LNCAP (cell line): ENCODE results near the gene MC1R.

Experiments
- TF ChIP-seq, protein P1 (sequence below): fragments of 450-650 bp; IDR thresholded peaks from 2 replicates; pipeline ENCODE4 v1.5.1; 2017; ENCODE audit warnings: mild to moderate bottlenecking

The MC1R gene

DNA sequence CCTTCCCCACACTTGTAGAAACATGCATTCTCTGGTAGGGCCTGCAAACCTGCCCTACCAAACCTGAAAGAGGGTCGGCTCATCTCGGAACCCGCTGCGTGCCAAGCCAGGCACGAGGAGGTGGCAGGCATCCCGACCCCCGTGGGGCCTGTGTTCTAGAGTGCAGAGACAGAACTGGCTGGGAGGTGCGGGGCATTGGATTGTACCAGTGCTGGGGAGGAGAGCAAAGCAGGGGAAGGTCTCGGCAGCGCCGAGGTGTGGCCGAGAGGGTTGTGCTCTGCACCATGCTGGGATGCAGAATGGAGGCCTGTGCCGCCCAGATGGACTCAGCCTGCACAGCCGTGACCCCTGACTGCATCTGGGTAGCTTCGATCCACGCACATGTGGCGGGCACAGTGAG lies 17.8 kb upstream of the MC1R start:
- TF ChIP-seq, protein P1, sequence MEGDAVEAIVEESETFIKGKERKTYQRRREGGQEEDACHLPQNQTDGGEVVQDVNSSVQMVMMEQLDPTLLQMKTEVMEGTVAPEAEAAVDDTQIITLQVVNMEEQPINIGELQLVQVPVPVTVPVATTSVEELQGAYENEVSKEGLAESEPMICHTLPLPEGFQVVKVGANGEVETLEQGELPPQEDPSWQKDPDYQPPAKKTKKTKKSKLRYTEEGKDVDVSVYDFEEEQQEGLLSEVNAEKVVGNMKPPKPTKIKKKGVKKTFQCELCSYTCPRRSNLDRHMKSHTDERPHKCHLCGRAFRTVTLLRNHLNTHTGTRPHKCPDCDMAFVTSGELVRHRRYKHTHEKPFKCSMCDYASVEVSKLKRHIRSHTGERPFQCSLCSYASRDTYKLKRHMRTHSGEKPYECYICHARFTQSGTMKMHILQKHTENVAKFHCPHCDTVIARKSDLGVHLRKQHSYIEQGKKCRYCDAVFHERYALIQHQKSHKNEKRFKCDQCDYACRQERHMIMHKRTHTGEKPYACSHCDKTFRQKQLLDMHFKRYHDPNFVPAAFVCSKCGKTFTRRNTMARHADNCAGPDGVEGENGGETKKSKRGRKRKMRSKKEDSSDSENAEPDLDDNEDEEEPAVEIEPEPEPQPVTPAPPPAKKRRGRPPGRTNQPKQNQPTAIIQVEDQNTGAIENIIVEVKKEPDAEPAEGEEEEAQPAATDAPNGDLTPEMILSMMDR, result no peak

DNA sequence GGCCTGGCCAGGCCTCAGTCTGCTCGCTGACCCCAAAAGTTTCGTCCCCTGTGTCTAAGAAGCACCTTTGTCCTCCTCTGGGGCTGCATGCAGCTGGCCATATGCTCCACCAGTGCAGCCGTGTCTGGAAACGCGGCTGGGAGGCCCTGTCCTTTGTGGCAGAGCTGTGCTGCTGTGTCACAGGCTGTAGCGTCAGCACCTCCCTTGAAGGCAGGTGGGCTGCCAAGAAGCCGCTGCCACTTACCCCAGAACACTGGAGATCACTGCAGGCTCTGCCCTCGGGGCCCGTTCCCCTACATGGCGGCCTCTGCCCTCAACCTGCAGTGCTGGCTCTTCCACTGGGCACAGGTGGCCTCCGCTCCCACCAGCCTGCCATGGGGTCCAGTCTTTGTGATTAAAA lies 15.7 kb upstream of the MC1R start:
- TF ChIP-seq, protein P1, result no peak

DNA sequence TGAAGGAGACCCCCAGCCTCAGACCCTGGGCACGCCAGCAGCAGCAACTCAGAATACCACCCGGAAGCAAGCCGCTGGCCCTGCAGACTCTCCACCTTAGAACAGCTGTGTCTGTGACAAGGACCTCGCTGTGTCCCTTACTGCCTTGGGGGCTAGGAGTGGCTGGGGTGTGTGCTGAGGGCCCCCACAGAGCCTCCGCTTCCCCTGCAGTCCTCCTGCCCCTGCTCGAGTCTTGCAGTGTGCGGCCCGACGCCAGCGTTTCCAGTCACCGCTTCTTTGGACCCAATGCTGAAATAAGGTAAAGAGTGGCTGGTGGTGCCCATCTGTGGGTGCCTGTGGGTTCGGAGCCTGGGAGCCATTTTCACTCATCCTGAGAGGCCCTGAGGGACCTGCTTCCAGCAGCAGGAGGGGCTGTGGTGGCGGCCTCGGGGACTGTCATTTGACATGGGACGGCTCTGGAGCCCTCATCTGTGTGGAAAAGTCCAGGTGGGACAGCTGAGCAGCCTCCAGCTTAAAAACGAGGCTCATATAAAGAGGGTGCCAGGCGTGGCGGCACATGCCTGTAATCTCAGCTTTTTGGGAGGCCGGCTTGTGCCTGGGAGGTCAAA lies 14.7 kb upstream of the MC1R start:
- TF ChIP-seq, protein P1, result no peak

DNA sequence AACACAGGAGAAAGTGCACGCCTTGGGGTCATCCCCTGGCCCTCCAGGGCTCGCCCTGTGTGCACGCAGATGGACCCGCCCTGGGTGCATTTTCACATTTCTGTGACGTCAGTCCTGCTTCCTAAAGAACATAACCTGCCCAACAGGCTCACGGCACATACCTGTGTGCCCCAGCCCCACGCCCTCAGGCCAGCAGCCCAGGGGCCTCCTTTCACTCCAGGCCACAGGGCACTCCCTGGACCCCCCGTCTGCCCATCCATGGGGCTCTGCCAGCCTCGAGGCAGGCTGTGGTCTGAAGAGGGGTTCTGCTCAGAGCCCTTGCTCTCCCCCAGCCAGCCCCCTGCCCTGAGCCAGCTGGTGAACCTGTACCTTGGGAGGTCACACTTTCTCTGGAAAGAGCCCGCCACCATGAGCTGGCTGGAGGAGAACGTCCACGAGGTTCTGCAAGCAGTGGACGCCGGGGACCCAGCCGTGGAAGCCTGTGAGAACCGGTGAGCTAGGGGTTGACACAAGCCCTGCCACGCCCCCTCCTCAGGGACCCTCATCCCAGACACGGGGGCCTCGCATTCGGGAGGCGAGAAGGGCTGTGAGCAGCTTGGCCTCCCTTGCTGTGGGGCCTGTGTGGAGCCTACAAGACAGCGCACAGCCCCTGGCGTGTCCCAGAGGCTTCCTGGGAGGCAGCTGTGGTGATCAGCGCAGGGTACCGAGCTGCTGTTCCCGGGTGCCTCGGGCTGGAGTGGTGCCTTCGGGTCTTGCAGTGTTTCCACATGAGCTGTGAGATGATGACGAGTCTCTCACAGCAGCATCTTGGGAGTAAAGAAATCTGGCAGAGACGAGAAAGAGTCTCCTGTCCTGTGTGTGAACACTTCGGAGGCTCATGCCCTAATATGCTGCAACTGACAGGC lies 13.8 kb upstream of the MC1R start:
- TF ChIP-seq, protein P1, result no peak

- TF ChIP-seq, protein P1, result no peak
Observed at GRCh38 chr16:89905511-89906139, 13.0 kb upstream of the MC1R start.

GRCh38 chr16:89906140-89907025 lies 12.3 kb upstream of the MC1R start:
- TF ChIP-seq, protein P1, result no peak
